ENCODE results near the gene KIF3B.
"Not testable (repeated sequence)": the region's sequence is repeated elsewhere in the genome, so short reads cannot be mapped to it uniquely, and the experiment has no call there.

The KIF3B gene

DNA sequence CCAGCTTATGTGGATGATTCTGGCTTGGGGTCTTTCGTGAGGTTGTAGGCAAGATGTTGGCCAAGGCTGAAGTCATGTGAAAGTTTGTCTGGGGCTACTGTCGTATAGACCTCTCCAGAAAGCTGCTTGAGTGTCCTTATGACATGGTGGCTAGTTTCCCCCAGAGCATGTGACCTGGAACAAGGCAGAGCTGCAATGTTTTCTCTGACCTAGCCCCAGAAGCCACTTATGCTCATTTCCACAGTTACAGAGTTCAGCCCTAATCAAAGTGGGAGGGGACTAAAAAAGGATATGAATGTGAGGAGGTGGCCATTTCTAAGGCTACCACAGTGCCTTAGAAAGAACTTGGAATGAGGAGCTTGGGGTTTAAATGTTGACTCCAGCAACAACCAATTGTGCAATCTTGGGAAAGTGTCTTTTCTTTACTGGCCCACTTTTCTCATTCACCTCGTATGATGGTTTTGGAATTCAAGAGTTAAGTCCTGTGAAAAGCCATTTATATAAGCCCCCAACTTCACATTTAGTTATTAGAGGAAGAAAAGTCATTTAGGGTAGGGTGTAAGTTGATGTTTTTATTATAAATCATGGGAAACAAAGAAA lies 74.8 kb downstream of the KIF3B start:
- Histone ChIP-seq H3K36me3 (ENCODE audit: insufficient read depth, insufficient read length, low read length) (no peaks in the 10 kb centered on the region), H3K4me3 (ENCODE audit: insufficient read length, low read depth) (no peak overlapping the region), H3K9ac (ENCODE audit: insufficient read length, low read depth) (no peak overlapping the region), H3K27me3 (ENCODE audit: insufficient read depth, insufficient read length) (no peaks in the 10 kb centered on the region), H3K9me3 (ENCODE audit: insufficient read depth, low read length) (no peaks in the 10 kb centered on the region), H3K4me1 (ENCODE audit: insufficient read depth, insufficient read length) (no peaks in the 10 kb centered on the region)
- TF ChIP-seq SUZ12 (IDR thresholded peaks at IDR 0.05; ENCODE audit: extremely low read depth, insufficient read depth, insufficient read length), result no peak
- no peak for DNase-seq (ENCODE audit: low read depth, low spot score)

DNA sequence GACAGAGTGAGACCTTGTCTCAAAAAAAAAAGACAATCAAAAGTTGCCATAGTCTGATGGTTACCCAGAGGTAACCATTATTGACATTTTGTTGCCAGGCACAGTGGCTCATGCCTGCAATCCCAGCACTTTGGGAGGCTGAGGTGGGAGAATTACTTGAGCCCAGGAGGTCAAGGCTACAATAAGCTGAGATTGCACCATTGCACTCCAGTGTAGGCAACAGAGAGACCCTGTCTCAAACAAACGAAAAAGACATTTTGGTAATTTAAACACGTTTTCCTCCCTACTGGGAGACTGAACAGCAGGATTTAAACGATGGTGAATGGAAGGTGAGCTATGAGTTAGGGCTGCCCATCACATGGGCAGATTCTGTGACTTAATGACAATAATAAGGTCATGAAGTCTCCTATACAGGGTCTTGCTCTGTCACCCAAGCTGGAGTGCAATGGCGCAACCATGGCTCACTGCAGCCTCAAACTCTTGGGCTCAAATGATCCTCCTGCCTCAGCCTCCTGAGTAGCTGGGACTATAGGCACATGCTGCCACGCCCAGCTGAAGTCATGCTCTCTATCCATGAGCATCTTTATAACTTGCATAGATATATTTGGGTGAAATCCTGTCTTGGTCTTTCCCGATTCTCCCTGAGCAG lies 76.5 kb downstream of the KIF3B start:
- DNase-seq (ENCODE audit: low read depth, low spot score), result no peak
- TF ChIP-seq SUZ12 (IDR thresholded peaks at IDR 0.05; ENCODE audit: extremely low read depth, insufficient read depth, insufficient read length), result no peak
- TF ChIP-seq YY1 (IDR thresholded peaks at IDR 0.05; ENCODE audit: insufficient read depth, insufficient read length), result no peak
- TF ChIP-seq ZNF274 (IDR thresholded peaks at IDR 0.05; ENCODE audit: low read depth, low read length), result no peak
- no peak overlapping the region for H3K9ac ChIP-seq (ENCODE audit: insufficient read length, low read depth)

DNA sequence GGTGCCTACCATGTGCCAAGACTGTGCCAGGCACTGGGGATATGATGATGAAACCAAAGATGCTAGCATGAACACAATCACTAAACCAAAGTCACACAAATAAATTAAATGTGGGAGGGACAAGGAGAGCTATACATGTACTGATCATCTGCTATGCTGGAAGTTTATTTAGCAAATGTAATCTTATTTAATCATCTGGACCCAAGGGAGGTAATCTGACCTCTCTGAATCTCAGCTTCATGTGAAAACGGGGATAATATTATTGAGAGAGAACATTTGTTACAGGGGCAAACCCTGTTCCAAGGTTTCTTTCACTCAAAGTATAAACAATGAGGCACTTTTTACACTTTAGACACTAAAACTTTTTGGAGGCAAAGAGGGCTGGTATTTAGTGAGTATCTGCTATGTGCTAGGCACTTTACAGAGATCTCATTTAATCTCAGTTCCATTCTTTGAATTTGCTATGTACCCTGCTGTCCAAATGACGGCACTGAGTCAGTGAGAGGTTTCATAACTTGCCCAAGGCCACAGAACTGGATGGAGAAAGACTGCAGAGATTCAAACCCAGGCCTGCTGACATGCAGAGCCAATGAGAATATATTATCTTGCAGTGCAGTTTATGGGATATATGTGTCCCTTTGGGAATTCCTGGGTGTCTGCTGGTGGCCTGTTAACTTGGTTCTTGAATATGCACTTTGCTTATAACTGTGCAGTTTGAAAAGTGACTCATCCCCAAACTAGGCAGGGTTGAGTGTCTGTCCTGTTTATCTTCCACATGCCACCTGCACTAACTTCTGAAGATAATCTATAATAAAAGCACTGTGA lies 77.4 kb downstream of the KIF3B start:
- Histone ChIP-seq H3K9me3 (ENCODE audit: insufficient read depth, low read length) (no peaks in the 10 kb centered on the region), H3K9ac (ENCODE audit: insufficient read length, low read depth) (no peak overlapping the region), H3K4me3 (ENCODE audit: insufficient read length, low read depth) (no peak overlapping the region), H3K27me3 (ENCODE audit: insufficient read depth, insufficient read length) (peaks cover 4% of the 10 kb centered on the region), H3K36me3 (ENCODE audit: insufficient read depth, insufficient read length, low read length) (no peaks in the 10 kb centered on the region), H3K4me1 (ENCODE audit: insufficient read depth, insufficient read length) (no peaks in the 10 kb centered on the region)
- no peak for TF ChIP-seq SUZ12 (IDR thresholded peaks at IDR 0.05; ENCODE audit: extremely low read depth, insufficient read depth, insufficient read length)
- no peak for TF ChIP-seq ZNF274 (IDR thresholded peaks at IDR 0.05; ENCODE audit: low read depth, low read length)
- no peak for TF ChIP-seq YY1 (IDR thresholded peaks at IDR 0.05; ENCODE audit: insufficient read depth, insufficient read length)
- DNase-seq (ENCODE audit: low read depth, low spot score), result no peak

More for the DNA sequence above, 76.5 kb downstream of the KIF3B start:
- H3K9me3 ChIP-seq (ENCODE audit: insufficient read depth, low read length), result no peaks in the 10 kb centered on the region
- H3K4me1 ChIP-seq (ENCODE audit: insufficient read depth, insufficient read length), result no peaks in the 10 kb centered on the region
- no peaks in the 10 kb centered on the region for H3K36me3 ChIP-seq (ENCODE audit: insufficient read depth, insufficient read length, low read length)
- no peaks in the 10 kb centered on the region for H3K27me3 ChIP-seq (ENCODE audit: insufficient read depth, insufficient read length)
- H3K4me3 ChIP-seq (ENCODE audit: insufficient read length, low read depth), result no peak overlapping the region

GRCh38 chr20:32355417-32355841 lies 78.0 kb downstream of the KIF3B start:
- Histone ChIP-seq H3K9me3 (ENCODE audit: insufficient read depth, low read length) (no peaks in the 10 kb centered on the region), H3K9ac (ENCODE audit: insufficient read length, low read depth) (no peak overlapping the region), H3K4me1 (ENCODE audit: insufficient read depth, insufficient read length) (no peaks in the 10 kb centered on the region), H3K27me3 (ENCODE audit: insufficient read depth, insufficient read length) (peaks cover 9% of the 10 kb centered on the region), H3K36me3 (ENCODE audit: insufficient read depth, insufficient read length, low read length) (no peaks in the 10 kb centered on the region), H3K4me3 (ENCODE audit: insufficient read length, low read depth) (no peak overlapping the region)
- no peak for DNase-seq (ENCODE audit: low read depth, low spot score)
- no peak for TF ChIP-seq ZNF274 (IDR thresholded peaks at IDR 0.05; ENCODE audit: low read depth, low read length)
- TF ChIP-seq SUZ12 (IDR thresholded peaks at IDR 0.05; ENCODE audit: extremely low read depth, insufficient read depth, insufficient read length), result no peak
- TF ChIP-seq YY1 (IDR thresholded peaks at IDR 0.05; ENCODE audit: insufficient read depth, insufficient read length), result no peak

- not testable (repeated sequence) for H3K9ac ChIP-seq (ENCODE audit: insufficient read length, low read depth); H3K9me3 ChIP-seq (ENCODE audit: insufficient read depth, low read length); H3K4me3 ChIP-seq (ENCODE audit: insufficient read length, low read depth); DNase-seq (ENCODE audit: low read depth, low spot score); H3K4me1 ChIP-seq (ENCODE audit: insufficient read depth, insufficient read length); H3K36me3 ChIP-seq (ENCODE audit: insufficient read depth, insufficient read length, low read length)
- peaks cover 14% of the 10 kb centered on the region for H3K27me3 ChIP-seq (ENCODE audit: insufficient read depth, insufficient read length)
Measured at GRCh38 chr20:32355907-32356621, 78.6 kb downstream of the KIF3B start.

GRCh38 chr20:32356622-32357374 lies 79.3 kb downstream of the KIF3B start:
- no peaks in the 10 kb centered on the region for H3K9me3 ChIP-seq (ENCODE audit: insufficient read depth, low read length)
- no peak overlapping the region for H3K9ac ChIP-seq (ENCODE audit: insufficient read length, low read depth)
- no peak overlapping the region for H3K4me3 ChIP-seq (ENCODE audit: insufficient read length, low read depth)
- peaks cover 16% of the 10 kb centered on the region for H3K27me3 ChIP-seq (ENCODE audit: insufficient read depth, insufficient read length)
- DNase-seq (ENCODE audit: low read depth, low spot score), result no peak
- no peaks in the 10 kb centered on the region for H3K4me1 ChIP-seq (ENCODE audit: insufficient read depth, insufficient read length)
- TF ChIP-seq YY1 (IDR thresholded peaks at IDR 0.05; ENCODE audit: insufficient read depth, insufficient read length), result no peak
- no peak for TF ChIP-seq SUZ12 (IDR thresholded peaks at IDR 0.05; ENCODE audit: extremely low read depth, insufficient read depth, insufficient read length)
- TF ChIP-seq ZNF274 (IDR thresholded peaks at IDR 0.05; ENCODE audit: low read depth, low read length), result no peak
- peaks cover 3% of the 10 kb centered on the region for H3K36me3 ChIP-seq (ENCODE audit: insufficient read depth, insufficient read length, low read length)

All from NT2/D1 (cell line).